Suprapubic skin (tissue), 4 donors: ENCODE measurements around the gene SCPEP1. TPM values are rescaled to one million over a fixed set of nuclear protein-coding genes. Genes with fewer than 3 reads are reported as not detected.

ENCODE experiments used
- DNase-seq, 2 donors: peaks; one replicate each; pipeline ENCODE4 v3.0.0-alpha.2; 2019; ENCODE audit warnings: low spot score in 2 of 2
- H3K27ac ChIP-seq: fragments of 200-600 bp; sonication (generic); one replicate; pipeline ENCODE4 v1.5.1; 2019
- H3K27me3 ChIP-seq: fragments of 200-600 bp; sonication (generic); one replicate; pipeline ENCODE4 v1.5.1; 2019
- H3K36me3 ChIP-seq: fragments of 200-600 bp; sonication (generic); one replicate; pipeline ENCODE4 v1.5.1; 2019
- H3K4me1 ChIP-seq: fragments of 200-600 bp; sonication (generic); one replicate; pipeline ENCODE4 v1.5.1; 2019
- H3K4me3 ChIP-seq: fragments of 200-600 bp; sonication (generic); one replicate; pipeline ENCODE4 v1.5.1; 2019; ENCODE audit warnings: mild to moderate bottlenecking
- H3K9me3 ChIP-seq: fragments of 200-600 bp; sonication (generic); one replicate; pipeline ENCODE4 v1.5.1; 2019
- CTCF ChIP-seq, 2 donors: fragments of 200-600 bp in 1 of 2; fragments of 450-650 bp in 1 of 2; sonication (generic) in 1 of 2; IDR thresholded peaks; one replicate each; pipeline ENCODE4 v1.5.1; 2016 to 2019; ENCODE audit warnings: antibody characterized with exemption in 2 of 2, mild to moderate bottlenecking in 1 of 2, moderate library complexity in 1 of 2
- EP300 ChIP-seq: sonication (generic); formaldehyde crosslinking; IDR thresholded peaks from one replicate; pipeline ENCODE4 v1.6.1; 2017; ENCODE audit warnings: antibody characterized with exemption
- POLR2A ChIP-seq, 2 donors: fragments of 450-650 bp; IDR thresholded peaks; one replicate each; pipeline ENCODE4 v1.6.1; 2017; ENCODE audit warnings: antibody characterized with exemption in 2 of 2, mild to moderate bottlenecking in 2 of 2, moderate library complexity in 2 of 2
- POLR2AphosphoS5 ChIP-seq, 3 donors: sonication (generic); formaldehyde crosslinking; IDR thresholded peaks; one replicate each; pipeline ENCODE4 v1.6.1; 2017; ENCODE audit warnings: antibody characterized with exemption in 3 of 3
- whole genome bisulfite sequencing: methylation state at CpG from one replicate; pipeline ENCODE4 v1.1.5; 2018; 5-methylcytosine and 5-hydroxymethylcytosine counted together
- total RNA-seq, 4 donors: library from RNA; depleted of rRNA; stranded (reverse); fragments of >200 nt; gene quantifications; one replicate each; pipeline ENCODE4 v1.1.0, GENCODE V29; 2016

The SCPEP1 gene
- total RNA-seq, 4 donors from 2014 or later: 81.2 to 160 (median 100.0) TPM

- peaks cover 7% of the 10 kb centered on the region for H3K4me1 ChIP-seq
- peaks cover 65% of the 10 kb centered on the region for H3K36me3 ChIP-seq
- TF ChIP-seq POLR2A (IDR thresholded peaks at IDR 0.05) (no peak), EP300 (no peak), POLR2AphosphoS5 (IDR thresholded peaks at IDR 0.05) (no peak), CTCF (IDR thresholded peaks at IDR 0.05) (no peak)
- no peaks in the 10 kb centered on the region for H3K9me3 ChIP-seq
- no peaks in the 10 kb centered on the region for H3K27me3 ChIP-seq
- no peak overlapping the region for H3K4me3 ChIP-seq
- WGBS: 87% methylated on average over 4 of the region's 4 CpGs
- H3K27ac ChIP-seq: no peak overlapping the region
- DNase-seq: no peak
These were observed 16.3 kb downstream of the SCPEP1 start for GRCh38 chr17:56994009-56994792.

GRCh38 chr17:56995766-56996165 is 17.8 kb downstream of the SCPEP1 start:
- Histone ChIP-seq H3K36me3 (peaks cover 60% of the 10 kb centered on the region), H3K4me3 (no peak overlapping the region), H3K4me1 (peaks cover 7% of the 10 kb centered on the region), H3K27ac (no peak overlapping the region), H3K9me3 (no peaks in the 10 kb centered on the region), H3K27me3 (no peaks in the 10 kb centered on the region)
- 83% methylated on average over 1 of the region's 1 CpG for WGBS
- TF ChIP-seq EP300: no peak
- no peak for TF ChIP-seq CTCF (IDR thresholded peaks at IDR 0.05)
- TF ChIP-seq POLR2A (IDR thresholded peaks at IDR 0.05): no peak
- no peak for TF ChIP-seq POLR2AphosphoS5 (IDR thresholded peaks at IDR 0.05)
- no peak for DNase-seq

- Histone ChIP-seq H3K27me3 (no peaks in the 10 kb centered on the region), H3K9me3 (no peaks in the 10 kb centered on the region), H3K36me3 (peaks cover 63% of the 10 kb centered on the region), H3K4me1 (peaks cover 7% of the 10 kb centered on the region), H3K4me3 (no peak overlapping the region), H3K27ac (no peak overlapping the region)
- no peak for DNase-seq
- no peak for TF ChIP-seq POLR2A (IDR thresholded peaks at IDR 0.05)
- TF ChIP-seq EP300: no peak
- TF ChIP-seq POLR2AphosphoS5 (IDR thresholded peaks at IDR 0.05): no peak
- no peak for TF ChIP-seq CTCF (IDR thresholded peaks at IDR 0.05)
- 95% methylated on average over 2 of the region's 2 CpGs for WGBS
These were observed 19.4 kb downstream of the SCPEP1 start for GRCh38 chr17:56997313-56997712.

- Histone ChIP-seq H3K27me3 (no peaks in the 10 kb centered on the region), H3K4me3 (no peak overlapping the region), H3K4me1 (no peaks in the 10 kb centered on the region), H3K27ac (no peak overlapping the region), H3K36me3 (peaks cover 42% of the 10 kb centered on the region), H3K9me3 (no peaks in the 10 kb centered on the region)
- WGBS: 90% methylated on average over 7 of the region's 7 CpGs
- DNase-seq: no peak
- TF ChIP-seq EP300 (no peak), POLR2AphosphoS5 (IDR thresholded peaks at IDR 0.05) (no peak)
These were observed 23.6 kb downstream of the SCPEP1 start for GRCh38 chr17:57001541-57001940.

- Histone ChIP-seq H3K4me1 (no peaks in the 10 kb centered on the region), H3K9me3 (no peaks in the 10 kb centered on the region), H3K27me3 (no peaks in the 10 kb centered on the region), H3K36me3 (peaks cover 29% of the 10 kb centered on the region), H3K27ac (no peak overlapping the region), H3K4me3 (no peak overlapping the region)
- no peak for DNase-seq
- WGBS: 68% methylated on average over 5 of the region's 5 CpGs
- TF ChIP-seq CTCF (IDR thresholded peaks at IDR 0.05) (no peak), POLR2A (IDR thresholded peaks at IDR 0.05) (no peak), POLR2AphosphoS5 (IDR thresholded peaks at IDR 0.05) (no peak), EP300 (no peak)
These were observed 25.0 kb downstream of the SCPEP1 start for GRCh38 chr17:57002904-57003303.
